DOHH2 (cell line): Measurements from ENCODE around the gene MRTFA.

Experiments
- H3F3A ChIP-seq: fragments of 200-600 bp; sonication (generic), shearing (Covaris generic); 2 replicates; pipeline ENCODE4 v1.6.0; 2016; ENCODE audit warnings: antibody characterized with exemption, mild to moderate bottlenecking; ENCODE audit not compliant: control insufficient read depth, insufficient read depth
- H3K27ac ChIP-seq: fragments of 200-600 bp; sonication (generic); 2 replicates; pipeline ENCODE4 v1.5.1; 2014; ENCODE audit warnings: low read depth, mild to moderate bottlenecking, low read length, moderate library complexity
- H3K27me3 ChIP-seq: fragments of 200-600 bp; sonication (generic); 2 replicates; pipeline ENCODE4 v1.6.1; 2014; ENCODE audit warnings: mild to moderate bottlenecking, low read length, mixed read lengths; ENCODE audit not compliant: control insufficient read depth
- H3K36me3 ChIP-seq: fragments of 200-600 bp; sonication (generic); 2 replicates; pipeline ENCODE4 v1.6.1; 2014; ENCODE audit warnings: mild to moderate bottlenecking, low read length, moderate library complexity, mixed read lengths; ENCODE audit not compliant: control insufficient read depth
- H3K4me1 ChIP-seq: fragments of 200-600 bp; sonication (generic); 2 replicates; pipeline ENCODE4 v1.6.1; 2014; ENCODE audit warnings: mild to moderate bottlenecking, low read length, mixed read lengths; ENCODE audit not compliant: control insufficient read depth
- H3K4me2 ChIP-seq: fragments of 200-600 bp; sonication (generic); 2 replicates; pipeline ENCODE4 v1.6.0; 2014; ENCODE audit warnings: mild to moderate bottlenecking, low read length, moderate library complexity
- H3K4me3 ChIP-seq: fragments of 200-600 bp; sonication (generic); 2 replicates; pipeline ENCODE4 v1.5.1; 2014; ENCODE audit warnings: mild to moderate bottlenecking, low read length, mixed read lengths
- H3K79me2 ChIP-seq: fragments of 200-600 bp; sonication (generic); 2 replicates; pipeline ENCODE4 v1.6.1; 2014; ENCODE audit warnings: mild to moderate bottlenecking, low read length, mixed read lengths; ENCODE audit not compliant: control insufficient read depth
- H3K9me2 ChIP-seq: fragments of 200-600 bp; sonication (generic); replicated peaks from 2 replicates; pipeline ENCODE4 v1.6.1; 2014; ENCODE audit warnings: mild to moderate bottlenecking, low read length, mixed read lengths; ENCODE audit not compliant: control insufficient read depth
- H3K9me3 ChIP-seq: fragments of 200-600 bp; sonication (generic); 2 replicates; pipeline ENCODE4 v1.6.1; 2014; ENCODE audit warnings: antibody characterized with exemption, low read length, mixed read lengths; ENCODE audit not compliant: control insufficient read depth, insufficient read depth
- H4K20me1 ChIP-seq: fragments of 200-600 bp; sonication (generic); 2 replicates; pipeline ENCODE4 v1.6.0; 2014; ENCODE audit warnings: low read depth, mild to moderate bottlenecking, antibody characterized with exemption, low read length, moderate library complexity; ENCODE audit not compliant: control insufficient read depth, insufficient read depth
- EZH2phosphoT487 ChIP-seq: fragments of 200-600 bp; sonication (generic); IDR thresholded peaks from 2 replicates; pipeline ENCODE4 v1.6.1; 2017; ENCODE audit warnings: borderline replicate concordance, mild to moderate bottlenecking, antibody characterized with exemption, low read length, moderate library complexity, mixed read lengths
- TF ChIP-seq, protein P1 (sequence below): fragments of 200-600 bp; sonication (generic); IDR thresholded peaks from one replicate; pipeline ENCODE4 v1.5.1; 2014; ENCODE audit warnings: antibody characterized with exemption, mild to moderate bottlenecking, low read depth, low read length; ENCODE audit not compliant: poor library complexity, severe bottlenecking

Gene MRTFA

GRCh38 chr22:40637183-40638150 is 948 bp upstream of the MRTFA start:
- Histone ChIP-seq H3K27ac (peak overlapping the region; percentile 38), H3K79me2 (peaks cover 39% of the 10 kb centered on the region), H3K4me2 (peak overlapping the region; percentile 97)

DNA sequence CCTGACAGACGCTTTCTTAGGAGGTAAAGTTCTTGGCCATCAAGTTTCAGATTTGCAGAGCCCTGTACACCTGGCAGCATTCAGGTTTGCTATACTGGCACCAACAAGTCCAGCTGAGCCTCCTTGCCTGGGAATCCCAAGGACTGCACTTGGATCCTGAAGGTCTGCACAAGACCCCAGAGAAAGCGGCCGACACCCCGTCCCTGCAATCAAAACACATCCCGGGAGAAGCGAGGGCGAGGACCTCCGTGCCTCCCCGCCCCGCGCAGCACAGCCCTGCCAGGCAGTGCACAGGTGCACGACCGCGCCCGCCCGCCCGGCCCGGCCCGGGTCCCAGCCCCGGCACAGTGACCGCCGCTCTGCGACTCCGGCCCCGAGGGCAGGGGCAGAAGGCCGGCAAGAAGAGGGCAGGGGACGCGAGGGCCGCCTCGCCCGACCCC is 559 bp downstream of the MRTFA start:
- Histone ChIP-seq H3K79me2 (peaks cover 54% of the 10 kb centered on the region), H3K27ac (no peak overlapping the region), H3K4me2 (peak overlapping the region; percentile 78)

More at GRCh38 chr22:40637183-40638150, 948 bp upstream of the MRTFA start:
- Histone ChIP-seq H4K20me1 (peaks cover 17% of the 10 kb centered on the region; the same call in 1 of the 2 replicates), H3K4me1 (peaks cover 34% of the 10 kb centered on the region), H3K4me3 (peak overlapping the region; percentile 92), H3F3A (no peaks in the 10 kb centered on the region), H3K9me2 (no peaks in the 10 kb centered on the region), H3K9me3 (no peaks in the 10 kb centered on the region), H3K36me3 (no peaks in the 10 kb centered on the region), H3K27me3 (no peaks in the 10 kb centered on the region)
- TF ChIP-seq, protein P1, sequence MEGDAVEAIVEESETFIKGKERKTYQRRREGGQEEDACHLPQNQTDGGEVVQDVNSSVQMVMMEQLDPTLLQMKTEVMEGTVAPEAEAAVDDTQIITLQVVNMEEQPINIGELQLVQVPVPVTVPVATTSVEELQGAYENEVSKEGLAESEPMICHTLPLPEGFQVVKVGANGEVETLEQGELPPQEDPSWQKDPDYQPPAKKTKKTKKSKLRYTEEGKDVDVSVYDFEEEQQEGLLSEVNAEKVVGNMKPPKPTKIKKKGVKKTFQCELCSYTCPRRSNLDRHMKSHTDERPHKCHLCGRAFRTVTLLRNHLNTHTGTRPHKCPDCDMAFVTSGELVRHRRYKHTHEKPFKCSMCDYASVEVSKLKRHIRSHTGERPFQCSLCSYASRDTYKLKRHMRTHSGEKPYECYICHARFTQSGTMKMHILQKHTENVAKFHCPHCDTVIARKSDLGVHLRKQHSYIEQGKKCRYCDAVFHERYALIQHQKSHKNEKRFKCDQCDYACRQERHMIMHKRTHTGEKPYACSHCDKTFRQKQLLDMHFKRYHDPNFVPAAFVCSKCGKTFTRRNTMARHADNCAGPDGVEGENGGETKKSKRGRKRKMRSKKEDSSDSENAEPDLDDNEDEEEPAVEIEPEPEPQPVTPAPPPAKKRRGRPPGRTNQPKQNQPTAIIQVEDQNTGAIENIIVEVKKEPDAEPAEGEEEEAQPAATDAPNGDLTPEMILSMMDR, result no peak
- TF ChIP-seq EZH2phosphoT487, result no peak

GRCh38 chr22:40635043-40635939 is 1.2 kb downstream of the MRTFA start:
- H3K9me3 ChIP-seq, result no peaks in the 10 kb centered on the region
- H3K9me2 ChIP-seq, result no peaks in the 10 kb centered on the region
- H3F3A ChIP-seq, result no peaks in the 10 kb centered on the region
- H3K27ac ChIP-seq, result no peak overlapping the region
- no peaks in the 10 kb centered on the region for H3K36me3 ChIP-seq
- no peaks in the 10 kb centered on the region for H3K27me3 ChIP-seq
- H3K79me2 ChIP-seq, result peaks cover 61% of the 10 kb centered on the region
- TF ChIP-seq EZH2phosphoT487, result no peak
- TF ChIP-seq, protein P1, result no peak
- peaks cover 34% of the 10 kb centered on the region for H3K4me1 ChIP-seq
- H4K20me1 ChIP-seq, result peaks cover 26% of the 10 kb centered on the region
- peak overlapping the region; percentile 78 for H3K4me2 ChIP-seq
- peak overlapping the region; percentile 92 for H3K4me3 ChIP-seq

More for the DNA sequence above, 559 bp downstream of the MRTFA start:
- Histone ChIP-seq H3F3A (no peaks in the 10 kb centered on the region), H3K4me3 (peak overlapping the region; percentile 92), H3K9me3 (no peaks in the 10 kb centered on the region), H4K20me1 (peaks cover 24% of the 10 kb centered on the region), H3K27me3 (no peaks in the 10 kb centered on the region), H3K4me1 (peaks cover 34% of the 10 kb centered on the region), H3K9me2 (no peaks in the 10 kb centered on the region), H3K36me3 (no peaks in the 10 kb centered on the region)
- TF ChIP-seq EZH2phosphoT487, result no peak
- TF ChIP-seq, protein P1, result no peak
